Measurements from ENCODE around the gene CX3CR1.

- TF ChIP-seq CTCF (IDR thresholded peaks at IDR 0.05; ENCODE audit: insufficient read depth, low read depth, low read length) (no peak), EZH2 (IDR thresholded peaks at IDR 0.05; ENCODE audit: insufficient read depth, low read length) (no peak)
These were observed 28.3 kb downstream of the CX3CR1 start for GRCh38 chr3:39251576-39251975.

All from astrocyte (in vitro differentiated cells and primary cell).